ENCODE data around the gene EMP2.
"Not testable (repeated sequence)": the region's sequence is repeated elsewhere in the genome, so short reads cannot be mapped to it uniquely, and the experiment has no call there.

Gene EMP2

GRCh38 chr16:10579965-10580882 lies at the start of gene EMP2:
TSS of gene EMP2 (minus strand) at chr16:10580598. CDS start at chr16:10547617, 32,981 bp downstream.
- no peak for DNase-seq (ENCODE audit: low spot score)

GRCh38 chr16:10629592-10629963 lies 49.2 kb upstream of the EMP2 start:
- DNase-seq (ENCODE audit: low spot score): no peak

- peak; percentile 52 for DNase-seq (ENCODE audit: low spot score)
Observed at GRCh38 chr16:10625595-10626357, 45.4 kb upstream of the EMP2 start.

- DNase-seq (ENCODE audit: low spot score): no peak
Observed at GRCh38 chr16:10624527-10624926, 44.1 kb upstream of the EMP2 start.

- no peak for DNase-seq (ENCODE audit: low spot score)
Observed at GRCh38 chr16:10623059-10623458, 42.7 kb upstream of the EMP2 start.

GRCh38 chr16:10622036-10622921 lies 41.9 kb upstream of the EMP2 start:
- no peak for DNase-seq (ENCODE audit: low spot score)

- not testable (repeated sequence) for DNase-seq (ENCODE audit: low spot score)
Observed at GRCh38 chr16:10621216-10621949, 41.0 kb upstream of the EMP2 start.

- no peak for DNase-seq (ENCODE audit: low spot score)
Observed at GRCh38 chr16:10620120-10620519, 39.7 kb upstream of the EMP2 start.

GRCh38 chr16:10619271-10619849 lies 39.0 kb upstream of the EMP2 start:
- peak; percentile 65 for DNase-seq (ENCODE audit: low spot score)

GRCh38 chr16:10618710-10619209 lies 38.4 kb upstream of the EMP2 start:
- DNase-seq (ENCODE audit: low spot score): no peak

GRCh38 chr16:10617662-10618420 lies 37.4 kb upstream of the EMP2 start:
- no peak for DNase-seq (ENCODE audit: low spot score)

GRCh38 chr16:10616756-10617640 lies 36.6 kb upstream of the EMP2 start:
- DNase-seq (ENCODE audit: low spot score): no peak

GRCh38 chr16:10616419-10616755 lies 36.0 kb upstream of the EMP2 start:
- DNase-seq (ENCODE audit: low spot score): no peak

- DNase-seq (ENCODE audit: low spot score): no peak
Observed at GRCh38 chr16:10614685-10615084, 34.3 kb upstream of the EMP2 start.

GRCh38 chr16:10613785-10614485 lies 33.5 kb upstream of the EMP2 start:
- no peak for DNase-seq (ENCODE audit: low spot score)

- DNase-seq (ENCODE audit: low spot score): no peak
Observed at GRCh38 chr16:10612649-10613179, 32.3 kb upstream of the EMP2 start.

GRCh38 chr16:10611825-10612342 lies 31.5 kb upstream of the EMP2 start:
- no peak for DNase-seq (ENCODE audit: low spot score)

Measured in hematopoietic multipotent progenitor cell treated with erythropoietin and hydrocortisone succinate and interleukin-3 and kit ligand, for 15 days (in vitro differentiated cells).